Stimulated activated CD8-positive, alpha-beta memory T cell treated with anti-CD3 and anti-CD28 coated beads, Interleukin-15, amount 100 ng/mL, for 4 hours (primary cell): ENCODE data around the gene KRT85.
A peak's percentile ranks its signal among the peaks of the same experiment; 100 is the strongest.

Experiments used
- DNase-seq, 2 donors: peaks; one replicate each; pipeline ENCODE4 v3.0.0-alpha.2; 2020; ENCODE audit warnings: low read depth in 2 of 2

KRT85 gene

GRCh38 chr12:52367876-52368275 is 595 bp upstream of the KRT85 start:
- DNase-seq = no peak

GRCh38 chr12:52364901-52365489 is 2.3 kb downstream of the KRT85 start:
- DNase-seq = no peak

GRCh38 chr12:52364061-52364460 is 3.2 kb downstream of the KRT85 start:
- no peak for DNase-seq

- DNase-seq = no peak
These were observed 4.1 kb downstream of the KRT85 start for GRCh38 chr12:52363111-52363679.

- DNase-seq = no peak
These were observed 5.1 kb downstream of the KRT85 start for GRCh38 chr12:52362118-52362726.

GRCh38 chr12:52361553-52361952 is 5.7 kb downstream of the KRT85 start:
- no peak for DNase-seq

- DNase-seq = no peak
These were observed 6.5 kb downstream of the KRT85 start for GRCh38 chr12:52360663-52361271.

GRCh38 chr12:52360106-52360662 is 7.1 kb downstream of the KRT85 start:
- no peak for DNase-seq

- no peak for DNase-seq
These were observed 7.6 kb downstream of the KRT85 start for GRCh38 chr12:52359621-52360061.

- DNase-seq = no peak
These were observed 8.5 kb downstream of the KRT85 start for GRCh38 chr12:52358575-52359350.

- no peak for DNase-seq
These were observed 10.3 kb downstream of the KRT85 start for GRCh38 chr12:52356762-52357580.

GRCh38 chr12:52356031-52356761 is 11.1 kb downstream of the KRT85 start:
- no peak for DNase-seq

- no peak for DNase-seq
These were observed 12.1 kb downstream of the KRT85 start for GRCh38 chr12:52355176-52355575.

GRCh38 chr12:52354200-52354599 is 13.1 kb downstream of the KRT85 start:
- DNase-seq = no peak

- DNase-seq = no peak
These were observed 13.5 kb downstream of the KRT85 start for GRCh38 chr12:52353766-52354165.

GRCh38 chr12:52352951-52353350 is 14.3 kb downstream of the KRT85 start:
- DNase-seq = no peak

GRCh38 chr12:52351196-52352059 is 15.9 kb downstream of the KRT85 start:
- peak; percentile 32 to 38 for DNase-seq

GRCh38 chr12:52350786-52351185 is 16.5 kb downstream of the KRT85 start:
- no peak for DNase-seq

GRCh38 chr12:52350021-52350620 is 17.2 kb downstream of the KRT85 start:
- no peak for DNase-seq
